GM10248 (cell line): ENCODE results near the gene NRSN1.

ENCODE experiments used
- CTCF ChIA-PET: fragments of 300-600 bp; sonication (Branson Sonifier 250); formaldehyde crosslinking; extraction: SDS; loops from one replicate; lab custom pipeline; 2021; ENCODE audit warnings: antibody characterized with exemption; lab: Yijun Ruan, JAX
- POLR2A ChIA-PET: fragments of 350-650 bp; sonication (Branson Sonifier 250); formaldehyde crosslinking; extraction: SDS; loops from one replicate; lab custom pipeline; 2020; ENCODE audit warnings: antibody characterized with exemption; lab: Yijun Ruan, JAX
- DNase-seq: peaks from one replicate; pipeline ENCODE4 v3.0.0; 2012; ENCODE audit errors: extremely low spot score
- TF ChIP-seq, protein P1 (sequence below): IDR thresholded peaks from 2 replicates; pipeline ENCODE4 v1.5.1; 2012; ENCODE audit warnings: mild to moderate bottlenecking, low read depth; ENCODE audit errors: extremely low read depth, missing control alignments, control extremely low read depth

NRSN1 gene

DNA sequence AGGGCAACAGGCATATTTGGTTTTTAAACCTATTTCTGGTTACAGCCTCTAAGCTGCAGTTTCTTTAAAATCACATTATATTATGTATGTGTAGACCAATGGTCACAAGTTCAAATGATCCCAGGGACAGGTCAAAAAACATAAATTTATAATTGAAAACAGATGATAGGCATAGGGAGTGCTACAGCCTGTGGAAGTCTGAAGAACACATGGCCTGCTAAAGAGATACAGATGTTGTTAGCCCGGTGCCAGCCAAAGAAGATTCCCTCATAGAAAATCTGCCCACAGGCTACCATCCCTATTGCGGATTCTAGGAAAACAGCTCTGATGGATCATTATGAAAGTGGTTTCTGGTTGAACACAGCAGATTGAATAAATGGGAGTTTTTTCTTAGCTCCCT lies 65.3 kb downstream of the NRSN1 start:
- no peak for DNase-seq
- TF ChIP-seq, protein P1, sequence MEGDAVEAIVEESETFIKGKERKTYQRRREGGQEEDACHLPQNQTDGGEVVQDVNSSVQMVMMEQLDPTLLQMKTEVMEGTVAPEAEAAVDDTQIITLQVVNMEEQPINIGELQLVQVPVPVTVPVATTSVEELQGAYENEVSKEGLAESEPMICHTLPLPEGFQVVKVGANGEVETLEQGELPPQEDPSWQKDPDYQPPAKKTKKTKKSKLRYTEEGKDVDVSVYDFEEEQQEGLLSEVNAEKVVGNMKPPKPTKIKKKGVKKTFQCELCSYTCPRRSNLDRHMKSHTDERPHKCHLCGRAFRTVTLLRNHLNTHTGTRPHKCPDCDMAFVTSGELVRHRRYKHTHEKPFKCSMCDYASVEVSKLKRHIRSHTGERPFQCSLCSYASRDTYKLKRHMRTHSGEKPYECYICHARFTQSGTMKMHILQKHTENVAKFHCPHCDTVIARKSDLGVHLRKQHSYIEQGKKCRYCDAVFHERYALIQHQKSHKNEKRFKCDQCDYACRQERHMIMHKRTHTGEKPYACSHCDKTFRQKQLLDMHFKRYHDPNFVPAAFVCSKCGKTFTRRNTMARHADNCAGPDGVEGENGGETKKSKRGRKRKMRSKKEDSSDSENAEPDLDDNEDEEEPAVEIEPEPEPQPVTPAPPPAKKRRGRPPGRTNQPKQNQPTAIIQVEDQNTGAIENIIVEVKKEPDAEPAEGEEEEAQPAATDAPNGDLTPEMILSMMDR = no peak
- ChIA-PET POLR2A (no interaction called here), CTCF (interaction anchor here (1.5 kb wide), 2 partner anchors 11 to 14 kb away, joined by 4 to 5 read pairs; no protein-coding TSS in a partner anchor)

DNA sequence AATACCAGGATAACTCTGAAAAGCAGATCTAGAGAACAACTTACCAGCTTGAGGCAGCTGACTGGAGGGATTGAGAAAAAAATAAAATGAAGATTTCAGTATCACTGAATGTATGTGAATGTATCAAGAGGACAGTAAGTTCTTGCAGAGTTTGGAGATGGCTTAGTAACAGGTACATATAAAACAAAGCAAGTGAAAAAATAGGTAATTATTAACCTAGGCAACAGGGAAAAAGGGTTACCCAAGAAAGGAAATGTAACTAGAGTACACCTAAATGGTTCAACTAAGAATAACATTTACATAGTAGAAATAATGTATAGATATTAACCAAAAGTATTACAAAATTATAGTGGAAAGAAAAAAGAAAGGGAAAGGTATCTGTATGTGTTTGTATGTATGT lies 67.3 kb downstream of the NRSN1 start:
- TF ChIP-seq, protein P1 = no peak
- no peak for DNase-seq
- ChIA-PET CTCF (no interaction called here), POLR2A (no interaction called here)

DNA sequence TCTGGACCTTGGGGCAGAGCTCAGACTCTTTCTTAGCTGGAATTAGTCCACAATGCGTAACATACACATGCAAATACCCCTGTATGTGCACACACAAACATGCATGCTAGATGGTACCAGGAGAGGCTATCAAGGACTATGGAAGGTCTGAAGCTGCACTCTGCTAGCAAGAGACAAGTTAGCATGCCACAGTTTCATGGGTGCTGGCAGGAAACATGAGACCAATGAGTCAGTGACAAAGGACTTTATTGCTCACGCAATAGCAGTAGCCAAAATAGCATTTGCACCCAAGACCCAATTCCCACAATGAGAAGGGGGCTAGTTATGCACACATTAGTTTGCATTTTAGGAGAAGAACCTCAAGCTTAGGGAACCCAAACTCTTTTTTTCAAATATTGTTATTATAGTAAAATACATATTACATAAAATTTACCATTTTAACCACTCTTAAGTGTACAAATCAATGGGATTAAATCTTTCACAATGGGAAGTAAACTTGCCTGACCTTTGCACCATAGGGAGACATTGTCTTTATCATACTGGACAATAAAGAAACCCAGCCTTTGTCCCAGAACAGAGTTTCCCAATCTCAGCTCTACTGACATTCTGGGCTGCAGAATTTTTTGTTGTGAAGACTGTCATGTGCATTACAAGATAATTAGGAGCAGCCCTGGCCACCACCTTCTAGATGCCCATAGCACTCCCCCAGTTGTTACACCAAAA lies 69.1 kb downstream of the NRSN1 start:
- CTCF ChIA-PET = interaction anchor here (1.1 kb wide), 1 partner anchor 10 kb away, joined by 3 read pairs; no protein-coding TSS in a partner anchor
- TF ChIP-seq, protein P1 = no peak
- POLR2A ChIA-PET = no interaction called here
- DNase-seq = no peak

DNA sequence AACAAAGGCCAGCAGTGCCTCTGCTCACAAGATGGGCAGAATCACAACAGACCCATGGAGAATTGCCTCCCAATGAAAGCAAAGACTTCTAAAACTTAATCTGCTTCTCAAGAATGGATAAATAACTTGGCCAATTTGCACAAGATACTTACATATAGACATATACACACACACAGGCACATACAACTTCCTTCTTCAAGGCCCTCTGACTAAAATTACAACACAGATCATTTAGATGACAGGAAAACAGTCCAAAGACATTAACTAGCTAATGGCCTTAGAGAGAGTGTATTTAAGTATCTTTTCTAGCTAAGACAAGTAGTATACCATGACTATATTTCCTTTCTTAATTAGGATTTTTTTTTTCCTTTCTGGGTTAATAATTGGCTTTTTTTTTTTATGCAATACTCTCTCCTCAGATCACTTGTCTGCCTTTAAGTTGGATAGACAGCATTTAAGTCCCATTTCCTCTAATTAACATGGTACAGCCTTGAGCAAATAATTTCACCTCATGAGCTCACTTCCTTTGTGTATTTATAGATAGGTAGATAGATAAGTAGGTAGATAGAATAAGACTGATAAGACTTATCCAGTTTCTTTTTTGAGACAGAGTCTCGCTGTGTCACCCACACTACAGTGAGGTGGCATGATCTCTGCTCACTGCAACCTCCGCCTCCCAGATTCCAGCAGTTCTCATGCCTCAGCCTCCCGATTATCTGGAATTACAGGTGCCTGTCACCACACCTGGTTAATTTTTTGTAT lies 70.0 kb downstream of the NRSN1 start:
- no peak for DNase-seq
- ChIA-PET CTCF (interaction anchor here (1.5 kb wide), 1 partner anchor 9 kb away, joined by 7 read pairs; no protein-coding TSS in a partner anchor), POLR2A (no interaction called here)
- TF ChIP-seq, protein P1 = no peak
